IPS DF 6.9 (cell line): ENCODE measurements around the gene PHKA1.
"Not testable (repeated sequence)": the region's sequence is repeated elsewhere in the genome, so short reads cannot be mapped to it uniquely, and the experiment has no call there.

ENCODE experiments used
- DNase-seq: peaks from one replicate; pipeline ENCODE4 v3.0.0-alpha.2; 2013; ENCODE audit warnings: low read depth, low spot score
- H3K27ac ChIP-seq: one replicate; pipeline ENCODE4 v1.5.1; 2013; ENCODE audit warnings: low read length, control low read depth
- H3K27me3 ChIP-seq: 2 replicates; pipeline ENCODE4 v1.6.1; 2013; ENCODE audit warnings: mild to moderate bottlenecking, low read length; ENCODE audit not compliant: control insufficient read depth, insufficient read depth
- H3K36me3 ChIP-seq: 2 replicates; pipeline ENCODE4 v1.6.1; 2013; ENCODE audit warnings: low read length; ENCODE audit not compliant: control insufficient read depth, insufficient read depth
- H3K4me1 ChIP-seq: 2 replicates; pipeline ENCODE4 v1.6.1; 2013; ENCODE audit warnings: low read length; ENCODE audit not compliant: control insufficient read depth, insufficient read depth
- H3K4me3 ChIP-seq: 2 replicates; pipeline ENCODE4 v1.5.1; 2013; ENCODE audit warnings: mild to moderate bottlenecking, low read length
- H3K9me3 ChIP-seq: 2 replicates; pipeline ENCODE4 v1.6.1; 2013; ENCODE audit warnings: low read length, inconsistent platforms; ENCODE audit not compliant: control insufficient read depth, insufficient read depth
- WGBS: extraction: QIAGEN DNeasy Blood & Tissue Kit; methylation state at CpG from one replicate; pipeline ENCODE4 v1.1.7; 2013; ENCODE audit warnings: mixed read lengths, missing lambda C conversion rate; ENCODE audit not compliant: insufficient read length, insufficient coverage; 5-methylcytosine and 5-hydroxymethylcytosine counted together

Gene PHKA1

DNA sequence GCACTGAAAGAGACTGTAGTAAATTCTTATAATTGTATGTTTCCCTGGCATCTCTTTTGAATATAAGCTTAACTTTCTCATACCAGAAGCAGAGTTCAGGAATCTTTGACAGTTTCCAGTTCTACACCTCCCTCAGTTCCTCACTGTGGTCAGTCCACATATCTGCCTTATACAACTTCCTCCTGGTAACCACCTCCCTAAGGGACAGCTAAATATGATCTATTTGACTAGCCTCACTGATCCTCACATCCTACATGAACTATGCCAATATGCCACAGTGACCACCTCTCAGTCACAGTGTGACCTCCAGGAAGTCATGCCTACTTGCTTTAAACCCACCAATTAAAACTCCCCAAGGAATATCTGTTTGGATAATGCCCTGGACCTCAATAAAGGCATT, 89.9 kb downstream of the PHKA1 start:
- Histone ChIP-seq H3K4me1 (no peaks in the 10 kb centered on the region), H3K9me3 (no peaks in the 10 kb centered on the region), H3K4me3 (no peak overlapping the region), H3K27me3 (no peaks in the 10 kb centered on the region), H3K36me3 (no peaks in the 10 kb centered on the region), H3K27ac (no peak overlapping the region)
- no peak for DNase-seq

- Histone ChIP-seq H3K4me3 (no peak overlapping the region), H3K9me3 (no peaks in the 10 kb centered on the region), H3K27ac (no peak overlapping the region), H3K4me1 (no peaks in the 10 kb centered on the region), H3K36me3 (no peaks in the 10 kb centered on the region), H3K27me3 (no peaks in the 10 kb centered on the region)
- WGBS: no CpG with 5 or more reads among the region's 4 CpGs
- no peak for DNase-seq
These were observed 92.3 kb downstream of the PHKA1 start for GRCh38 chrX:72621625-72622485.

DNA sequence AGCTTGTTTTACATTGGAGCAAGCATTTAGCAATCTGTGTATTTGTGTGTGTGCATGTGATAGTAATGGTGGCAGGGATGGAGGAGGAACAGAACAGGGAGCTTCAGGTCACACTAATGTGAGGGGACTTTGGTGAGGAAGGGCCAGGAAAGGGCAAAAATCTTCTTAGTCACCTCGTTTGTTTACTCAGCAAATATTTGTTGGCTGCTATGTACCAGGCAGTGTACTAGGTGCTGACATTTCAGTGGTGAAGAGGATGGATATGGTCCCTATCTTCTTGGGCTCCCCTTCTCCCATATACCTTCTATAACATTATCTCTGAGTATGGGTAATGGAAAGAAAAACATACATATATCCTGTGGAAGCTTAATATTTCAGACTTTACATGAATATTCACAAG, 92.9 kb downstream of the PHKA1 start:
- Histone ChIP-seq H3K9me3 (no peaks in the 10 kb centered on the region), H3K4me1 (no peaks in the 10 kb centered on the region), H3K36me3 (no peaks in the 10 kb centered on the region), H3K27me3 (no peaks in the 10 kb centered on the region), H3K4me3 (no peak overlapping the region), H3K27ac (no peak overlapping the region)
- WGBS: no CpG with 5 or more reads among the region's 1 CpG
- no peak for DNase-seq

DNA sequence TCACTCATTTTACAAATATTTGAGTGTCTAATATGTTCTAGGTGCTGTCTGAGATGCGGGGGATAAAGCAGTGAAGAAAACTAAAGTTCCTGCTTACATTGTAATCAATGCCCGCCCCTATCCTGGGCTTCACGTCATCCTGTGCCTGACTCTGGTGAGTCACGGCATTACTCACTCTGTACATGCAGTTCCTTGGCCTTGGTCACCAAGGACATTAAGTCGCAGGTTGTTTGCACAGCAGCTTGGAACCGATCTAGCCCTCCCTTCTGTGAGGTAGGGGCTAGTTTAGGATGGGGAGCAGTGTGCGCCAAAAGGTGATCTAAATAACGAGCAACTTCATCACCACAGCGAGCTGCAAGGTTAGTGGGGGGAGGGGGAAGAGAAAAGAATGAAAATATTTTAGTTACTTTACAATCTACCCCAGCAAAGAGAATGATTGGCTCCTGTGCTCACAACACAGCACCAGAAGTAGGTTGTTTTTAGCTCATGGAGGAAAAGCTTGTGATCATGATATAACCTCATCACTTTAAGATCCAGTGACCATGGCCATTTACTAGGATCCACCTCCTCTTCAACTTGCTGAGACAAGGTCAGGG, 93.5 kb downstream of the PHKA1 start:
- H3K4me3 ChIP-seq: no peak overlapping the region
- H3K27ac ChIP-seq: no peak overlapping the region
- H3K36me3 ChIP-seq: no peaks in the 10 kb centered on the region
- no CpG with 5 or more reads among the region's 9 CpGs for WGBS
- no peaks in the 10 kb centered on the region for H3K9me3 ChIP-seq
- no peak for DNase-seq
- H3K4me1 ChIP-seq: no peaks in the 10 kb centered on the region
- H3K27me3 ChIP-seq: no peaks in the 10 kb centered on the region

DNA sequence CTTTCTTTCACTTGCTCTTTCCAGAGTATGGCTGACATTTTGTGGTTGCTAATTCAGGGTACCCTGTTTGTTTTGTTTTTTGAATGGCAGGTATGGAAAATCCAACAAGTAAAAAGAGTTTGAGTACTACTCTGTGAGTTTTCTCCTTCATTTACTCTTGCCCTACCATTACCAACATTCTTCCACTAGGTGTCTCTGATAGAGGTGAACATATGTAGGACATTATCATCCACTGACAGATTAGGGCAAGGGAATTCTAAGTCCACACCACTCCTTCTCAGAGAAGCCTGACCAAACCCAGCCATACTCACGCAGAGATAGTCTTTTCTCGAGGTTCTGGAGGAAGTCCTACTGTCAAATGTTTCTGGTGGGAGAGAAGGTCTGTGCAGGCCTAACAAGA, 104.8 kb downstream of the PHKA1 start:
- no peak overlapping the region for H3K4me3 ChIP-seq
- WGBS: no CpG with 5 or more reads among the region's 2 CpGs
- no peaks in the 10 kb centered on the region for H3K36me3 ChIP-seq
- no peaks in the 10 kb centered on the region for H3K27me3 ChIP-seq
- H3K27ac ChIP-seq: no peak overlapping the region
- no peaks in the 10 kb centered on the region for H3K4me1 ChIP-seq
- no peaks in the 10 kb centered on the region for H3K9me3 ChIP-seq
- no peak for DNase-seq

DNA sequence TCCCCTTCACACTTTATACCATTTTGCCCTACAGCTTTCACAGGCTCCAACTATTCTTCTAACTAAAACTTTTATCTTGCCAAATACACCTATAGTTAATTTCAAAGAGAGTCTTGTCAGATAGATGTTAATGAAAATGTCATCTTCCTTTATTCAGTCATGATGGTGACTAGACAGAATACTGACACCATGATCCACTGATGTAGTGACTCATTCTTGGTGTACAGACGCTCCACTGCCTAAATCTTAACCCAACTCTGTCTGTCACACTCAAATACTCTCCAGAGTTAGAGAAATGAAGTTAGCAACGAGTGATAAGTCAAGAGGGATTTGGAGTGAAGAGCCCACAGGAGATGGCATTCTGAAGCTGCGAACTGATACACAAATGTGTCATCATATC, 109.4 kb downstream of the PHKA1 start:
- DNase-seq: no peak
- Histone ChIP-seq H3K4me1 (no peaks in the 10 kb centered on the region), H3K9me3 (no peaks in the 10 kb centered on the region), H3K27ac (no peak overlapping the region), H3K27me3 (no peaks in the 10 kb centered on the region), H3K4me3 (no peak overlapping the region), H3K36me3 (no peaks in the 10 kb centered on the region)
- no CpG with 5 or more reads among the region's 3 CpGs for whole genome bisulfite sequencing

DNA sequence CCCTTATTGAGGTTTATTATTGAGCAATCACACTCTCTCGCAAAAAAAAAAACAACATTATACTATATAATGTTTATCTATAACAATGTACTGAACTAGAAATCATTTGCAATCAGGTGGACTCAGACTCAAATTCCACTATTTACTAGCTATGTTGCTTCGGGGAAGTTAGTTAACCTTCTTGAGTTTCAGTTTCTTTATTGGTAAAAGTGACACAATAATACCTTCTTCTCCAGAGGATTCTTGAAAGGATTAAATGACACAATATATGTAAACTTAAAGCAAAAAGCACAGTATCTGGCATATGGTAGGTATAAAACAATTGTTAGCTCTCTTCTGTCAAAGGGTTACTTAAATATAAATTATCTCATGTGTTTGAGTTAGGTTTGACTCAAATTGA, 110.0 kb downstream of the PHKA1 start:
- no peaks in the 10 kb centered on the region for H3K27me3 ChIP-seq
- no peak for DNase-seq
- H3K27ac ChIP-seq: no peak overlapping the region
- no peaks in the 10 kb centered on the region for H3K9me3 ChIP-seq
- H3K4me1 ChIP-seq: no peaks in the 10 kb centered on the region
- H3K4me3 ChIP-seq: no peak overlapping the region
- no CpG with 5 or more reads among the region's 2 CpGs for WGBS
- H3K36me3 ChIP-seq: no peaks in the 10 kb centered on the region

DNA sequence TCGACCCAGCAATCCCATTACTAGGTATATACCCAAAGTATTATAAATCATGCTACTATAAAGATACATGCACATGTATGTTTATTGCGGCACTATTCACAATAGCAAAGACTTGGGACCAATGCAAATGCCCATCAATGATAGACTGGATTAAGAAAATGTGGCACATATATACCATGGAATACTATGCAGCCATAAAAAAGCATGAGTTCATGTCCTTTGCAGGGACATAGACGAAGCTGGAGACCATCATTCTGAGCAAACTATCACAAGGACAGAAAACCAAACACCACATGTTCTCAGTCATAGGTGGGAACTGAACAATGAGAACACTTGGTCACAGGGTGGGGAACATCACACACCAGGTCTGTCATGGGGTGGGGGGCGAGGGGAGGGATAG, 123.1 kb downstream of the PHKA1 start:
- not testable (repeated sequence) for H3K4me3 ChIP-seq, DNase-seq, H3K27me3 ChIP-seq, H3K9me3 ChIP-seq, H3K36me3 ChIP-seq, H3K27ac ChIP-seq, H3K4me1 ChIP-seq
- no CpG with 5 or more reads among the region's 4 CpGs for WGBS

DNA sequence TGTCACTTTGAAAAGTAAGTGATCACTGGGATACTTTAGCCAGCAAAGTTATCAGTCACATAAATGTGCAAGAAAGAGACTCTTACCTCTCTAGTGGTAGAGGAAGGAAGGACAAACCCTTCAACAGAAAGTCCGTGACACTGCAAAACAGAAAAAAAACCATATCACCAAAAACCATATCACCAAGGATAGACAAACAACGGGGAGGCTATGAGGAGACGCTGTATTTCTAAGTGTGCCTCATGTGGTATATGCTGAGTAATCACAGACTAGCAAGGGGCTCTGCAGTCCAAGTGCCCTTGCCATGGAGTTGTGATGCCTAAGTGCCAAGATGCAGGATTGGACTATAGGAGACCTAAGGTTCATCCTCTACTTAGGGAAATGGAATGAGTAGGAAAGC, 129.9 kb downstream of the PHKA1 start:
- Histone ChIP-seq H3K4me1 (no peaks in the 10 kb centered on the region), H3K9me3 (no peaks in the 10 kb centered on the region), H3K36me3 (no peaks in the 10 kb centered on the region), H3K27ac (no peak overlapping the region), H3K4me3 (no peak overlapping the region), H3K27me3 (no peaks in the 10 kb centered on the region)
- WGBS: no CpG with 5 or more reads among the region's 3 CpGs
- DNase-seq: no peak

GRCh38 chrX:72576141-72576894, 137.8 kb downstream of the PHKA1 start:
- H3K9me3 ChIP-seq: no peaks in the 10 kb centered on the region
- H3K27me3 ChIP-seq: no peaks in the 10 kb centered on the region
- H3K4me3 ChIP-seq: no peak overlapping the region
- no peaks in the 10 kb centered on the region for H3K4me1 ChIP-seq
- no peak overlapping the region for H3K27ac ChIP-seq
- H3K36me3 ChIP-seq: no peaks in the 10 kb centered on the region
- no CpG with 5 or more reads among the region's 7 CpGs for WGBS
- no peak for DNase-seq
